Measurements from ENCODE around the gene ASCL4.
A peak's percentile ranks its signal among the peaks of the same experiment; 100 is the strongest.

GRCh38 chr12:107760809-107761501, 13.5 kb upstream of the ASCL4 start, which contains the start of gene PRDM4:
- TF ChIP-seq CTCF (IDR thresholded peaks at IDR 0.05), result peak in 3 of 4 experiments; percentile 33 to 66 (median 64)
- peak; percentile 88 to 96 for TF ChIP-seq POLR2A (IDR thresholded peaks at IDR 0.05)

Data from uterus (tissue), 2 donors.